ENCODE data around the gene OR6T1. TPM values are rescaled to one million over a fixed set of nuclear protein-coding genes. Genes with fewer than 3 reads are reported as not detected.
A peak's percentile ranks its signal among the peaks of the same experiment; 100 is the strongest.

OR6T1 gene
- total RNA-seq = under 1 TPM in 3 of 8 experiments, not detected in 5; 0.27 to 0.42 (median 0.33) TPM

- Histone ChIP-seq H3K4me3 (no peak within 1 kb of the TSS), H3K4me1 (replicated peaks in 1 of 2) (no peaks in the 10 kb centered on the region), H3K27ac (no peak within 1 kb of the TSS)
- no peak for ATAC-seq (replicated peaks in 6 of 8)
- in situ Hi-C loops (cut with MboI; ENCODE audit: low pct_unique_long_range_greater_than_20kb in 2 of 9, low sequenced_read_pairs in 9 of 9, unreplicated experiment in 9 of 9) = loop anchor here in 1 of 9 experiments (25.0 kb wide), 2 partner anchors 106 to 181 kb away; partner anchors contain the start of gene OR6X1
- 0 to 100% (median 63%) methylated on average over 1 to 3 of the region's 3 CpGs for WGBS, 10 experiments
These were observed at the start of gene OR6T1 for GRCh38 chr11:123943738-123944137. OR6T1 (minus strand) TSS chr11:123943838; CDS start chr11:123943838, 0 bp downstream.

GRCh38 chr11:123979311-123979710 lies 35.7 kb upstream of the OR6T1 start:
- ATAC-seq (replicated peaks in 6 of 8) = no peak
- Histone ChIP-seq H3K4me3 (no peak overlapping the region), H3K4me1 (replicated peaks in 1 of 2) (no peaks in the 10 kb centered on the region), H3K27ac (no peak overlapping the region)
- in situ Hi-C loops (cut with MboI; ENCODE audit: low pct_unique_long_range_greater_than_20kb in 2 of 9, low sequenced_read_pairs in 9 of 9, unreplicated experiment in 9 of 9) = no loop called here
- WGBS, 10 experiments = 0 to 100% (median 81%) methylated on average over 1 to 2 of the region's 5 CpGs; no CpG with 5 or more reads in 6 of the 10 experiments

GRCh38 chr11:123977731-123978347 lies 34.2 kb upstream of the OR6T1 start, which contains the start of gene OR10S1:
OR10S1 (minus strand) TSS chr11:123977781; CDS start chr11:123977664, 117 bp downstream.
- Histone ChIP-seq H3K4me3 (no peak within 1 kb of the TSS), H3K27ac (no peak within 1 kb of the TSS), H3K4me1 (replicated peaks in 1 of 2) (no peaks in the 10 kb centered on the region)
- in situ Hi-C loops (cut with MboI; ENCODE audit: low pct_unique_long_range_greater_than_20kb in 2 of 9, low sequenced_read_pairs in 9 of 9, unreplicated experiment in 9 of 9) = no loop called here
- ATAC-seq (replicated peaks in 6 of 8) = no peak

- H3K27ac ChIP-seq = no peak overlapping the region
- no peak overlapping the region for H3K4me3 ChIP-seq
- 52 to 100% (median 87%) methylated on average over 1 to 17 of the region's 18 CpGs; no CpG with 5 or more reads in 3 of the 10 experiments for WGBS, 10 experiments
- ATAC-seq (replicated peaks in 6 of 8) = no peak
- no peaks in the 10 kb centered on the region for H3K4me1 ChIP-seq (replicated peaks in 1 of 2)
- in situ Hi-C loops (cut with MboI; ENCODE audit: low pct_unique_long_range_greater_than_20kb in 2 of 9, low sequenced_read_pairs in 9 of 9, unreplicated experiment in 9 of 9) = no loop called here
These were observed 33.3 kb upstream of the OR6T1 start for GRCh38 chr11:123976770-123977560.

GRCh38 chr11:123973816-123974215 lies 30.2 kb upstream of the OR6T1 start:
- in situ Hi-C loops (cut with MboI; ENCODE audit: low pct_unique_long_range_greater_than_20kb in 2 of 9, low sequenced_read_pairs in 9 of 9, unreplicated experiment in 9 of 9) = no loop called here
- peak in 2 of 8 experiments; percentile 54 to 72 for ATAC-seq (replicated peaks in 6 of 8)
- 0 to 100% (median 83%) methylated on average over 1 of the region's 1 CpG; no CpG with 5 or more reads in 2 of the 10 experiments for WGBS, 10 experiments
- no peaks in the 10 kb centered on the region for H3K4me1 ChIP-seq (replicated peaks in 1 of 2)
- H3K4me3 ChIP-seq = no peak overlapping the region
- H3K27ac ChIP-seq = no peak overlapping the region

GRCh38 chr11:123956752-123957151 lies 13.1 kb upstream of the OR6T1 start:
- Histone ChIP-seq H3K4me3 (no peak overlapping the region), H3K27ac (no peak overlapping the region), H3K4me1 (replicated peaks in 1 of 2) (no peaks in the 10 kb centered on the region)
- in situ Hi-C loops (cut with MboI; ENCODE audit: low pct_unique_long_range_greater_than_20kb in 2 of 9, low sequenced_read_pairs in 9 of 9, unreplicated experiment in 9 of 9) = no loop called here
- no peak for ATAC-seq (replicated peaks in 6 of 8)

GRCh38 chr11:123945132-123945531 lies 1.5 kb upstream of the OR6T1 start:
- Histone ChIP-seq H3K4me1 (replicated peaks in 1 of 2) (no peaks in the 10 kb centered on the region), H3K4me3 (no peak overlapping the region), H3K27ac (no peak overlapping the region)
- in situ Hi-C loops (cut with MboI; ENCODE audit: low pct_unique_long_range_greater_than_20kb in 2 of 9, low sequenced_read_pairs in 9 of 9, unreplicated experiment in 9 of 9) = loop anchor here in 1 of 9 experiments (25.0 kb wide), 2 partner anchors 108 to 183 kb away; partner anchors contain the start of gene OR6X1
- 0 to 100% (median 57%) methylated on average over 1 of the region's 1 CpG; no CpG with 5 or more reads in 2 of the 10 experiments for WGBS, 10 experiments
- ATAC-seq (replicated peaks in 6 of 8) = no peak

GRCh38 chr11:123942413-123942812 lies 1.2 kb downstream of the OR6T1 start:
- 0 to 93% (median 76%) methylated on average over 1 to 4 of the region's 4 CpGs for WGBS, 10 experiments
- Histone ChIP-seq H3K4me3 (no peak overlapping the region), H3K4me1 (replicated peaks in 1 of 2) (no peaks in the 10 kb centered on the region), H3K27ac (no peak overlapping the region)
- in situ Hi-C loops (cut with MboI; ENCODE audit: low pct_unique_long_range_greater_than_20kb in 2 of 9, low sequenced_read_pairs in 9 of 9, unreplicated experiment in 9 of 9) = loop anchor here in 1 of 9 experiments (25.0 kb wide), 2 partner anchors 105 to 180 kb away; partner anchors contain the start of gene OR6X1
- no peak for ATAC-seq (replicated peaks in 6 of 8)

- WGBS, 10 experiments = 0 to 100% (median 40%) methylated on average over 1 of the region's 1 CpG; no CpG with 5 or more reads in 5 of the 10 experiments
- Histone ChIP-seq H3K4me1 (replicated peaks in 1 of 2) (no peaks in the 10 kb centered on the region), H3K4me3 (no peak within 1 kb of the TSS), H3K27ac (no peak within 1 kb of the TSS)
- in situ Hi-C loops (cut with MboI; ENCODE audit: low pct_unique_long_range_greater_than_20kb in 2 of 9, low sequenced_read_pairs in 9 of 9, unreplicated experiment in 9 of 9) = loop anchor here in 1 of 9 experiments (25.0 kb wide), 2 partner anchors 102 to 177 kb away; partner anchors contain the start of gene OR6X1
- no peak for ATAC-seq (replicated peaks in 6 of 8)
These were observed 4.3 kb downstream of the OR6T1 start, which contains the start of gene OR4D5 for GRCh38 chr11:123939317-123939716. OR4D5 (plus strand) TSS chr11:123939617; CDS start chr11:123939617, 0 bp downstream.

GRCh38 chr11:123924027-123924426 lies 19.6 kb downstream of the OR6T1 start:
- H3K4me3 ChIP-seq = no peak overlapping the region
- H3K4me1 ChIP-seq (replicated peaks in 1 of 2) = no peaks in the 10 kb centered on the region
- no peak for ATAC-seq (replicated peaks in 6 of 8)
- in situ Hi-C loops (cut with MboI; ENCODE audit: low pct_unique_long_range_greater_than_20kb in 2 of 9, low sequenced_read_pairs in 9 of 9, unreplicated experiment in 9 of 9) = no loop called here
- WGBS, 10 experiments = 0 to 89% (median 82%) methylated on average over 1 of the region's 1 CpG
- H3K27ac ChIP-seq = no peak overlapping the region

GRCh38 chr11:123920943-123921342 lies 22.7 kb downstream of the OR6T1 start:
- in situ Hi-C loops (cut with MboI; ENCODE audit: low pct_unique_long_range_greater_than_20kb in 2 of 9, low sequenced_read_pairs in 9 of 9, unreplicated experiment in 9 of 9) = no loop called here
- no peak overlapping the region for H3K4me3 ChIP-seq
- ATAC-seq (replicated peaks in 6 of 8) = no peak
- H3K27ac ChIP-seq = no peak overlapping the region
- 6 to 100% (median 79%) methylated on average over 1 to 3 of the region's 3 CpGs; no CpG with 5 or more reads in 3 of the 10 experiments for WGBS, 10 experiments
- no peaks in the 10 kb centered on the region for H3K4me1 ChIP-seq (replicated peaks in 1 of 2)

GRCh38 chr11:123905826-123906225 lies 37.8 kb downstream of the OR6T1 start:
- 0 to 83% (median 53%) methylated on average over 2 to 3 of the region's 3 CpGs; no CpG with 5 or more reads in 2 of the 10 experiments for WGBS, 10 experiments
- in situ Hi-C loops (cut with MboI; ENCODE audit: low pct_unique_long_range_greater_than_20kb in 2 of 9, low sequenced_read_pairs in 9 of 9, unreplicated experiment in 9 of 9) = no loop called here
- H3K4me3 ChIP-seq = no peak overlapping the region
- H3K27ac ChIP-seq = no peak overlapping the region
- no peaks in the 10 kb centered on the region for H3K4me1 ChIP-seq (replicated peaks in 1 of 2)
- ATAC-seq (replicated peaks in 6 of 8) = no peak

GRCh38 chr11:123904932-123905331 lies 38.7 kb downstream of the OR6T1 start:
- in situ Hi-C loops (cut with MboI; ENCODE audit: low pct_unique_long_range_greater_than_20kb in 2 of 9, low sequenced_read_pairs in 9 of 9, unreplicated experiment in 9 of 9) = no loop called here
- no peak overlapping the region for H3K4me3 ChIP-seq
- 8 to 100% (median 79%) methylated on average over 1 to 3 of the region's 3 CpGs; no CpG with 5 or more reads in 3 of the 10 experiments for WGBS, 10 experiments
- H3K27ac ChIP-seq = no peak overlapping the region
- no peaks in the 10 kb centered on the region for H3K4me1 ChIP-seq (replicated peaks in 1 of 2)
- ATAC-seq (replicated peaks in 6 of 8) = no peak

All from motor neuron (in vitro differentiated cells).